GM18511 (cell line): ENCODE data around the gene C9orf57.
"Not testable (repeated sequence)": the region's sequence is repeated elsewhere in the genome, so short reads cannot be mapped to it uniquely, and the experiment has no call there.

Experiments
- ATAC-seq: cut with Tn5 transposase; IDR thresholded peaks from one replicate; pipeline ENCODE4 v1.9.1; 2021; ENCODE audit warnings: mild to moderate bottlenecking, moderate library complexity; ENCODE audit not compliant: unreplicated experiment

C9orf57 gene

GRCh38 chr9:72025906-72026305, 34.5 kb downstream of the C9orf57 start:
- no peak for ATAC-seq

- ATAC-seq, result no peak
These were observed 36.8 kb downstream of the C9orf57 start for GRCh38 chr9:72023596-72023995.

GRCh38 chr9:72022841-72023240, 37.6 kb downstream of the C9orf57 start:
- no peak for ATAC-seq

GRCh38 chr9:72013292-72013760, 47.1 kb downstream of the C9orf57 start:
- ATAC-seq, result no peak

GRCh38 chr9:72012646-72013045, 47.8 kb downstream of the C9orf57 start:
- ATAC-seq, result no peak

- not testable (repeated sequence) for ATAC-seq
These were observed 52.7 kb downstream of the C9orf57 start for GRCh38 chr9:72007726-72008125.

GRCh38 chr9:72006501-72006900, 53.9 kb downstream of the C9orf57 start:
- ATAC-seq, result no peak

GRCh38 chr9:72005451-72005850, 55.0 kb downstream of the C9orf57 start:
- ATAC-seq, result no peak
